Left hindlimb (tissue), 1 donor: ENCODE results near the gene BACE2.
"Not testable (repeated sequence)": the region's sequence is repeated elsewhere in the genome, so short reads cannot be mapped to it uniquely, and the experiment has no call there.

Experiments used
- DNase-seq: peaks from one replicate; pipeline ENCODE4 v3.0.0-alpha.2; 2018

Gene BACE2

DNA sequence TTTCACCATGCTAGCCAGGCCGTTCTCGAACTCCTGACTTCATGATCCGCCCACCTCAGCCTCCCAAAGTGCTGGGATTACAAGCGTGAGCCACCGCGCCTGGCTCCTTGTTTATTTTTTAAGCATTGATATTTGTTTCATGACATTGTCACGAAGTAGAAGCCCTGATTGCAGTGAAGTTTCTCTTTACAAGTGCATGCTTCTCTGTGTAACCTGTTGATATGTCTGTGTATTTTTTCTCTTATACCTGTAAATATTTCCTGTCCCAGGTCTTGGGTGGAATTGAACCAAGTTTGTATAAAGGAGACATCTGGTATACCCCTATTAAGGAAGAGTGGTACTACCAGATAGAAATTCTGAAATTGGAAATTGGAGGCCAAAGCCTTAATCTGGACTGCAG is 75.1 kb downstream of the BACE2 start:
- no peak for DNase-seq

DNA sequence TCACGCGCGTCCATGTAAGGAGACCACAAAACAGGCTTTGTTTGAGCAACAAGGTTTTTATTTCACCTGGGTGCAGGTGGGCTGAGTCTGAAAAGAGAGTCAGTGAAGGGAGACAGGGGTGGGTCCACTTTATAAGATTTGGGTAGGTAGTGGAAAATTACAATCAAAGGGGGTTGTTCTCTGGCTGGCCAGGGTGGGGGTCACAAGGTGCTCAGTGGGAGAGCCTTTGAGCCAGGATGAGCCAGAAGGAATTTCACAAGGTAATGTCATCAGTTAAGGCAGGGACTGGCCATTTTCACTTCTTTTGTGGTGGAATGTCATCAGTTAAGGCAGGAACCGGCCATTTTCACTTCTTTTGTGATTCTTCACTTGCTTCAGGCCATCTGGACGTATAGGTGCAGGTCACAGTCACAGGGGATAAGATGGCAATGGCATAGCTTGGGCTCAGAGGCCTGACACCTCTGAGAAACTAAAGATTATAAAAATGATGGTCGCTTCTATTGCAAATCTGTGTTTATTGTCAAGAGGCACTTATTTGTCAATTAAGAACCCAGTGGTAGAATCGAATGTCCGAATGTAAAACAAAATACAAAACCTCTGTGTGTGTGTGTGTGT is 76.4 kb downstream of the BACE2 start:
- DNase-seq: not testable (repeated sequence)

DNA sequence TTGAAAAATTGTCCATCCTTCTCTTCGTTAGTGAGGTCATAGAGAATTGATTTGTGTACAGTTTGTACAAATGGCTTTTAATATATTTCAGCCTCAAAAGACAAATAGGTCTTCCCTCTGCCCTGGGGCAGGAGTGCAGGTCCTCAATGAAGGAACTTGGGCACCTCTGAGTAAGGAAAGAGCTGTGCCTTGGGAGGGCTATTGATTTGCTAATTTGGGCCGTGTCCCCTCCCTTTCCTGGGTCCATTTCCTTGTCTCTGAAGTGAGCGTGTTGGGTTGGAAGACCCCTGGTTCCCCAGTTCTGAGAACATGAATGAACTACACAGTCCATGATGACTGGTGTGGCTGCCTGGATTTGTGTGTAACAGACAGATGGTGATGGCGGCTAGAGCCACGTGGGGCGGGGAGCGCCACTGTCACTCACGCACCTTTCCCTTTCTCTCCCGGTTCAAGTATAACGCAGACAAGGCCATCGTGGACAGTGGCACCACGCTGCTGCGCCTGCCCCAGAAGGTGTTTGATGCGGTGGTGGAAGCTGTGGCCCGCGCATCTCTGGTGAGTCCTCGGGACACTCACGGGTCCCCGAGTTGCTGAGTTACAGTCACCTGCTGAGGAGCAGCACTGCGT is 77.7 kb downstream of the BACE2 start:
- DNase-seq: no peak

DNA sequence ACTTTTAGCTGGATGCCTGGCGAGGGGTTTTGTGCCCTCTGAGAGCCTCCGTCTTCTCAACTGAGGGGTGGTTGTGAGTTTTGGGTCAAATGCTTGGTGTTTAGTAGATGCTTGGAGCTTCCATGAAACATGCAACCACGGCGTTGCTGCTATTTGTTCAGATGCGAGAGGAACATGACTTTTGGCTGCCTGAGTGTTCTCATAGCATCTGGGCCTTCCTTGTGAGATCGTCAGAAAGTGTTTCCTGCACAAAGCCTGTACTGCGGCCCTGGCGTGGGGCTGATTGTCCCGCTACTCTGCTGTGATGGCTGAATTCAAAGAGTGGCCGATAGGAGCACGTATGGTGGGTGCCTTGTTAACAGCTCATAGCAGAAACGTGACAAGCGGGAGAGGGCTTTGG is 78.8 kb downstream of the BACE2 start:
- no peak for DNase-seq

DNA sequence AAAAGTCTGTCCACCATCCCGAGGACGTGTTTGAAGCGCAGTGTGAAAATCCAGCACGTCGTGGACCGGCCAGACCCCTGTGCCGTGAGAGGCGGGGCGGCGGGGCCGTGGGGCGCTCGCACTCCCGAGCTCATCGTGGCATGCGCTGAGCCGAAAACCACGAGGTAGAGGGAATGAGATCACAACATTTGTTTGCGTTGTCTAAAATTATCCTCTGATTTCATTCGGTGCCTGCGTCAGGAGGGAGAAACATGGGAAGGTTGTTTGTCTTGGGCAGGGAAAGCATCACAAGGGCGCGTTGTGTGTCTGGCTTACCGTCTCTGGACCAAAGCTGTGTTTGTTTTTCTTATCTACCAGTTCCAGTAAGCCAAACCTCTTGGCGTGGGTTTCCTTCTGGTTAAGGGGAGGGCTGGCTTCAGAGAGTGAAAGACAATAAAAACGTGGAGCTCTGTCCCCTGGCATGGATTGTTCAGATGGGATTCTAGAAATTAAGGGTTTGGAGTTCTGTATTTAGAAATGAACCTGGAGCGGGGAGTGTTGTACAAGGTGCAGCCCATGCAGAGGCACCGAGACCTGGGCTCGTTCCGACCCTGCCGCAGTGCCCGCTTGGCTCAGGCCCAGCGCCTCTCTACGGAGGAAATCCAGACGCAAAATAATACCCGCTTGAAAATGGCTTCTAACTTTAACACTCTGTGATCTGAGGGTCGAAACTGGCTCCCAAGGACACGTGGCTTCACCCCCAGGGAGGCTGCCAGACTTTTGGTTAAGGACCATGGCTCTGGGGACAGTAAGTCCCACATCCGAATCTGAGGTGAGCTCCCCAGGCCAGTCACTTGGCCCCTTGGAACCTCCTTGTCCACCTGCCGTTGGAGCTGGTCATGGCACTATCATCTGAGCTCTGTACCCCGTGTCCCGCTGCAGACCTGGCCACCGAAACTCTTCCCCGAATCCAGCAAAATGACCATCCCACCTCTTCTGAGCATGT is 79.9 kb downstream of the BACE2 start:
- DNase-seq: no peak

DNA sequence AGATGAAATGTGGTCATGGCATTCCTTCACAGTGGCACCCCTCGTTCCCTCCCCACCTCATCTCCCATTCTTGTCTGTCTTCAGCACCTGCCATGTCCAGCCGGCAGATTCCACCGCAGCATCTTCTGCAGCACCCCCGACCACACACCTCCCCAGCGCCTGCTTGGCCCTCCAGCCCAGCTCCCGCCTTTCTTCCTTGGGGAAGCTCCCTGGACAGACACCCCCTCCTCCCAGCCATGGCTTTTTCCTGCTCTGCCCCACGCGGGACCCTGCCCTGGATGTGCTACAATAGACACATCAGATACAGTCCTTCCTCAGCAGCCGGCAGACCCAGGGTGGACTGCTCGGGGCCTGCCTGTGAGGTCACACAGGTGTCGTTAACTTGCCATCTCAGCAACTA is 81.5 kb downstream of the BACE2 start:
- no peak for DNase-seq

DNA sequence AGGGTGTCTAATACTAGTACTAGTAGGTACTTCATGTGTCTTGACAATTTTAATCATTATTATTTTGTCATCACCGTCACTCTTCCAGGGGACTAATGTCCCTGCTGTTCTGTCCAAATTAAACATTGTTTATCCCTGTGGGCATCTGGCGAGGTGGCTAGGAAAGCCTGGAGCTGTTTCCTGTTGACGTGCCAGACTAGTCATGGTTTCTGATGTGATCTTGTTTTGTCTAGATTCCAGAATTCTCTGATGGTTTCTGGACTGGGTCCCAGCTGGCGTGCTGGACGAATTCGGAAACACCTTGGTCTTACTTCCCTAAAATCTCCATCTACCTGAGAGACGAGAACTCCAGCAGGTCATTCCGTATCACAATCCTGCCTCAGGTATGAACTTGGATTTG is 82.6 kb downstream of the BACE2 start:
- DNase-seq: no peak

DNA sequence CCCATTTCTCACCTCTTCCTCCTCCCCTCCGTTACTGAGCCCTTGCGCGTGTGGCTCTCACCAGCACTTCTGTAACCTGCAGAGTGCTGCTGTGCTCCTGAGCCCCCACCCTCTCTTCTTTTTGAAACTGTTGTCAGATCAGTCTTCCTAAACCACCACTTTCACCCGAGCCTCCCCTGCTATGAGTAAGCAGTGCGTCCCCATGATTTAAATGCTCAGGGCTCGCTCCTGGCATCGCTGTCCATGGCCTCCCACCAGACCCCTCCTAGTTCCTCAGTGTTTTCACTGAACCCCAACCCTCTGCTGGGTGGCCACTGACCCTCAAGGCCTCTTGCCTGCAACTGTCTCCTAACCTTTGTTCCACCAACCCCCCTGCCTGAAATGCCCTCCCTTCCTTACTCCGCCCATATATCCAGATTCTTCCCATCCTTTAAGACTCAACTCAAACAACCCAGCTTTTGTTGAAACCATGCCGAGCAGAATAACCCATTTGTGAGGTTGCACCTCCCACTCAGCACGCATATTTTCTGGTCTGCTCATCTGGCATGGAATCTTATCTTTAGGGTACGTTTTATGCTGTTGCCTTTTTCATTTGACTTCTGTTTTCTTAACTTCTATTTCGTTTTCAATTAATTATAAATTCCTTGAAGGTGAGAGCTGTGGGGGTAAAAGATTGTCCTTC is 84.1 kb downstream of the BACE2 start:
- DNase-seq: no peak

DNA sequence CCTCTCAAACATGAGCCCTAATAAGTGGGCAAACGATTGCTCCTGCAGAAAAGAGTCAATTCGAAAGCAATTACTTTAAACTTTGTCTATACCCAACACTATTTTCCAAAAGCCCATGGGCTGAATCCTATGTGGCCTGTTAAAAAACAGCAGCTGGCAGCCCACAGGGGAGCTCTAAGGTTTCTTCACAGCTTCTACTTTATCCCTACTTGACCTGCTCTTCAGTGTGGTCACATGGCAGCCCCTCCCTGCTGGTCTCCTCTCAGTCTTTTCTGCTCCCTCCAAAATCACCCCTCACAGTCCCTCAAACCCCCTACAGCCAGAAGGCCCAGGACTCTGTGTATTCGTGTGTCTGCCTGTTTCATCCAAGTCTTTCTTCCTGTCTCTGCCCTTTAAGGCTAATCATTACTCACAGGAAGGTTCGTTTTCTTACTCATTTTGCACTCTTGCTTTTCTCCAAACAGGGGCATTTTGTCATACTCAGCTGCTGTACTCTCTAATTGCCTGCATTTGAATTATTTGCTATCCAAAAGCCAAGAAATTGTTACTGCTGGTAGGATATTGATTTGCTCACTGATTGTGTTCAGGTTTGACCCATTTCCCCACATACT is 86.2 kb downstream of the BACE2 start:
- no peak for DNase-seq

DNA sequence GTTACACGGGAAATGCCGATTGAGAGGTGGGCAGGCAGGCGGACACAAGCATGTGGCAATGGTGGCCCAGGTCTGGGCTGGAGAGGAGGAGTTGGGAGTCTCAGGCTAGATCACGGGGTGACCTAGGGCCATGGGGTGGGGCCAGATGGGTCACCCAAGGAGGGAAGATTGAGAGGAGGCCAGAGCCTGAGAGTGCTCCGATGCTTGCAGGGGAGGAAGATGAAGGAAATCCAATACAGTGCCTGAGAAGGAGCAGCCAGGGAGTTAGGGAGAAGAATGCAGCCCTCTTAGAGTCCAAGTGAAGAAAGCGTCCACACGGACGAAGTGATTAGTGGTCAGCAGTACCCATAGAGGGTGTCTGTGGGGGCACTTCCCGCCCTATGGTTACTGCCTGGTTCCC is 87.2 kb downstream of the BACE2 start:
- DNase-seq: no peak

DNA sequence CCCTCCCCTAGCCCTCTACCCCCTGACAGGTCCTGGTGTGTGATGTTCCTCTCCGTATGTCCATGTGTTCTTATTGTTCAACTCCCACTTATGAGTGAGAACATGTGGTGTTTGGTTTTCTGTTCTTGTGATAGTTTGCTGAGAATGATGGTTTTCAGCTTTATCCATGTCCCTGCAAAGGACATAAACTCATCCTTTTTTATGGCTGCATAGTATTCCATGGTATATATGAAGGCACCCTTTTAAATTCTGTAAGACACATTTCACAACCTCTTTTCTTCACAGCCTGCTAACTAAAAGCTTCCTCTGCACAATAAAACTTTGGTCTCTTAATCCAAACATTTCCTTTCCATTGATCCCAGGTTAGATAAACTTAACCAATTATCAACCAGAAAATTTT is 88.3 kb downstream of the BACE2 start:
- DNase-seq: not testable (repeated sequence)

DNA sequence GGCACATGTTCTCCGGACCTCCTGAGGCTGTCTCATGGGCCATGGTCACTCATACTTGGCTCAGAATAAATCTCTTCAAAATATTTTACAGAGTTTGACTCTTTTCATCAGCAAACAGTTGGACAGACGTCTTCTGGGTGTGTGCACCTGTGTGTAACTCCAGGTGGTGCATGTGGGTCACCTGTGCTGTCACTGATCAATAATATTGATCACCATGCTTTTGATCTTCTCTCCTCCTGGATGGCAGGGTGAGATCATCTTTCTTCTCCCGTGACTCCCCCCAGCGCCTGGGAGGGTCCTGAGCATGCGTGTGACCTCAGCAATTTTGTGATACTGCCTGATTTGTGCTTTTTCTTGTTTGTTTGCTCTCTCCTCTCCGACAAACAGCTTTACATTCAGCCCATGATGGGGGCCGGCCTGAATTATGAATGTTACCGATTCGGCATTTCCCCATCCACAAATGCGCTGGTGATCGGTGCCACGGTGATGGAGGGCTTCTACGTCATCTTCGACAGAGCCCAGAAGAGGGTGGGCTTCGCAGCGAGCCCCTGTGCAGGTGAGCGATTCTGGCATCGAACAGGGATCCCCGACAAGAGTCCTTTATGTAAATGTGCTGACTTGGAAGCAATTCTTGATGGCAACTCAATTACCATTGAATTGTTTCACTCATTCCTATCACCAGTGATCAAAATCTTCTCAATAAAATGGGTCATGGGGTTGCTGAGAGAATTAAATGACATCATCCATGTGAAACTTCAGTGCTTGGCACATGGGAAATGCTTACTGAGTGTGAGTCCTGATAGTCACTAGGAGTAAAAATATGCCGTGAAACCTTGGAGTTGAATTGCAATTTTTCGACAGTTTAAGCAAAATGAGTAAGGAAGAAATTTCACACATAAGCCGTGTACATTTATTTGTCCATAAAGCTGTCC is 89.1 kb downstream of the BACE2 start:
- DNase-seq: no peak

DNA sequence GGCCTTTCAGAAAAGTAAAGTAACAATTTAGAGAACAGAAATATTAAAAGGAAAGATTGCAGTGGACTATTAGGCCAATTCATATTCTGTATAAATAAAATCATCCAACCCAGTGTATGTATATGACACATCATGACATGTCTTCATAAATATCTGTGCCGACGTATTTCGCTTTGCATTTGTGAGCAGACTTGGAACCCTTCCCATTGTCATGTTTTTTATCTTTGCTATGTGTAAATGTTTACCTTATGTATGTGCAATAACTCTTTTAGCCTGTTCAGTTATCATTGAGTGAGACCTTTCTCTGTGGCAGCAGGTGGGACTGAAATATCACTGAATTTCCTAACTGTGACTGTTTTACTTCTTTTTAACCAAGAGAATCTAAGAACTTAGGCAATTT is 90.7 kb downstream of the BACE2 start:
- no peak for DNase-seq

DNA sequence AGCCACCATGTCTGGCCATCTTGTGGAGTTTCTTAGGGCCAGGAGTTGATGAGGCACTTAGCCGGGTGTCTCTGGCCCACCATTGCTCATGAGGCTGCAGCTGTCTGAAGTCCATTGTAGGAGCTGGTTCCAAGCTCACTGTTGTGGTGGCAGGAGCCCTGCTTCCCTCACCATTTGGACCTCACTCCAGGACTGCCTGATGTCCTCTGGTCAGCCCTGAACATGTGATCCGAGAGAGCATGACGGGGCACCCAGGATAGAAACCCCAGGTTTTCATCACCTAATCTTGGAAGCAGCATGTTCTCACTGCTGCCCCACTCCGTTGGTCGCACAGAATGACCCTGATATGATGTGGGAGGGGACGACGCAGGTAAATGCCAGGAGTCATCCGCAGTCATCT is 92.5 kb downstream of the BACE2 start:
- no peak for DNase-seq

DNA sequence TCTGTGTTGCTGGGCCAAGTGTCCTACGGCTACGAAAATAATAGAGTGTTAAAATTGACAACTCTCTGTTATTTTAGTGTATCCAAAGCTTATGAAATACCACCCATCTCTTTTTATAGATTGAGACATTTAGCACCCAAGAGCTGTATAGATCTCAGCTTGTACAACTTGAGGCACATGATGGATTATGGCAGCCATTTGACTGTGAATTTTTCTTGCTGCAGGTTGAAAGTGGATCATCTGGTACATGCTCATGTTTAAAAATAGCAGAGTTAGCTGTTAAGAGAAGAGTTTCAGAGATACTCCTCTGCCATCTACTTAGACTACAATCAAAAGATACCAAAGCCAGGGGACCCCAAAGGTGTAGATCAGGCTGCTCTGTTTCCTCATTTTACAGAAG is 99.4 kb downstream of the BACE2 start:
- DNase-seq: no peak

DNA sequence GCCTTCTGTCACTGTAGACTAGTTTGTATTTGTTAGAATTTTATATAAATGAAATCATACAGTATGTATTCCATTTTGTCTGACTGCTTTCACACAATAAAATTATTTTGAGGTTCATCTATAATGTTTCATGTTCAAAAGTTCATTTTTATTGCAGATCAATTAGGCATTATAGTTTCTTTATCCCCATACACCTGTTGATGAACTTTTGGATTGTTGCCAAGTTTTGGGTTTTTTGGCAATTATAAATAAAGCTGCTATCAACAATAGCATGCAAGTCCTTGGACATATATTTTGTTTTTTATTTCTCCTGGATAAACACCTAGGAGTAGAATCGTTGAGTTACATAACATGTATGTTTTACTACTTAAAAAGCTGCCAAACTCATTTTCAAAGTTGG is 101.6 kb downstream of the BACE2 start:
- DNase-seq: no peak

DNA sequence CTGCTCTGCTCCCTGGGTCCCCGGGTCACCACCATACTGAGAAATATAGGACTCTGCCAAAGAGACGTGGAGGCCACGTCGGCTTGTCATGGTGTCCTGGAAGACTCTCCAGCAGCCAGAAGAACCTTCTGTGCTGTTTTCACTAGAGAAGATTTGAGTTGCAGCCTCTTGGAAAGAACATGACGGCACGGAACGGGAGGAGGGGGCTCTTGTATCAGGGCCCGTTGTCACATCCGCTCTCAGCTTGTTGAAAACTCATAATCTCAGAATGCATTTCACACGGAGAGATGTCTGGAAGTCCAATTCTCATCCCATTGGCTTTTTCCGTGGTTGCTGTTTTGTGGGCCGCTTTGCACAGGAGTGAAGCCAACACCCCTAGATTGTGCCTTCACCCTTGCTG is 109.2 kb downstream of the BACE2 start:
- no peak for DNase-seq

DNA sequence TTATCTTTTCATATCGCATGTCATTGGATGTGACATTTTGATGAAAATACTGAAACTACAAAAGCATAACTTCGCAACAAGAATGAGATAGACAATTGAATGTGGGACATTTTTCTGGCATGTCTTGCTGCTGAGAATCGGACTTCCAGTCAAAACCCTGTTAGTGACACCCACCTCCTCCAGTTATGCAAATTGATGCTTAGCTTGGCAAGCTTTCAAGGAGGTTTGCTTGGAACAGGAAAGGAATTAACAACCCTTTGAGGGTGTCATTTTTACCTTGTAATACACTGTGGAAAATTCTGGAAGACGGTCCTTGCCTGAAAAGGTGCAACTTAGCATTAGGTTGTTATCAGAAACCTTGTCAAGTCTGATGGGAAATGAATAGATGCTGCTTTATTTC is 109.9 kb downstream of the BACE2 start:
- no peak for DNase-seq

DNA sequence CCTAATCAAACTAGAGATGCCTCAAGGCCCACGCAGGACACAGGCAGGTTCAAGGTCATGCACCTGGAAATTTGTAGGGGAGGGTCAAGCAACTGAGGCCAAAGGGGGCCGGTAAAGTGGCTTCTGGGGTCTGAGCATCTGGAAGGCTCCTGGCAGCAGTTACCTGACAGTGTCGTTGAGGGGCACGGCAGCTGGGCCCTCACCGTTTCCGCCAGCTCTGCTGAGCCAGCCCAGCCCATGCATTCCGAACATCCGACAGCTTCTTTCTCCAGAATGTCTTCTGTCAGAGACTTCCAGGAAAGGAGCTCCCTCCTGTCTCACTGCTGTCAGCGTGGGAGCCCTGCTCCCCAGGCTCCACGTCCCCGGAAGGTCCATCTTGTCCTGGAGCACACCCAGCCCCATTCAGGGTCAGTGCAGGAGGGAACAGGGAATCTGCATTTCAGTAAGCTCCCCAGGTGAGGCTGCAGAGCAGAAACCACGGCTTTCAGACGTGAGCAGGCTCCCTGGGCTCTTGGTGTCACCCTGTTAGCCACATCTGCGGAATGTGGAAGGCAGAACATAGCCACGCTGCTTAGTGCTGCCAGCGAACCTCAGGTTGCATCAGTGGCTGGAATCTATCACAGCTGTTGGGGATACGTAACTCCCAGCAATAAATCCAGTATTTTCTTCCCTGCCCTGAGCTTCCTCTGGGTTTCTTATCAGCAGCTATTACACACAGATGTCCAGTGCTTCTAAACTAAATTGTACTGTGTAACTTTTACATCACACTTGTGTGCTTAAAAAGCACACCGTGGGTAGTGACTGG is 112.4 kb downstream of the BACE2 start:
- no peak for DNase-seq

DNA sequence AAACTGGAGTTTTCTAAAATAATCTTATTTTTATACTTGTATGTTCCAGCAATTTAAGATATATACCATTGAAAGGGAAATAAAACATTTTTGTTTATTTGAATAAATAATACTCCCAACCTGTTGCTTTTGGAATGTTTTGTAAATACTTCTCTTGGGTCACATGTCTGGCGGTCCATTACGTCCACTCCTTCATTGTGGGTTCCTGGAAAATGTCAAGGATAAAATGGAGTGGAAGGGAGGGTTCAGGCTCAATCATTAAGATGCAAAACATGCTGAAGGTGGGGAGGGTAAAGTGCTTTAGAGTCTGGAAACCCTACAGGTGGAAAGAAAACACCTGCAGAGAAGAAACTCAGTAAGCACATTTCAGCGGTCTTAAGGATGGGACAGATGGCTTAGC is 114.5 kb downstream of the BACE2 start:
- no peak for DNase-seq
